HepG2 (cell line): ENCODE results near the gene ERBB3. TPM values are rescaled to one million over a fixed set of nuclear protein-coding genes. Genes with fewer than 3 reads are reported as not detected.
"Not testable (repeated sequence)": the region's sequence is repeated elsewhere in the genome, so short reads cannot be mapped to it uniquely, and the experiment has no call there.

Experiments used
- ATAC-seq: fragments of 200-7000 bp; cut with Tn5 transposase; 3 replicates; pipeline ENCODE4 v1.9.1; 2020; ENCODE audit warnings: mild to moderate bottlenecking, moderate library complexity
- BruUV-seq: library from RNA; stranded (reverse); fragments of 400-500 nt; replicated peaks from 2 replicates; lab custom pipeline; 2021; lab: Mats Ljungman, UMichigan
- CTCF ChIA-PET: fragments of 300-600 bp; formaldehyde crosslinking; extraction: SDS; loops from one replicate; lab custom pipeline; 2021; ENCODE audit warnings: low total read pairs, inconsistent platforms, low intra/inter-chr PET ratio; lab: Yijun Ruan, JAX
- POLR2A ChIA-PET: fragments of 350-600 bp; sonication (Branson Sonifier 250); formaldehyde crosslinking; loops from one replicate; lab custom pipeline; 2020; ENCODE audit warnings: antibody characterized with exemption, inconsistent platforms; lab: Yijun Ruan, JAX
- DNase-seq: peaks from one replicate; pipeline ENCODE4 v3.0.0-alpha.2; 2015; ENCODE audit warnings: low spot score
- FAIRE-seq: peaks from 3 replicates; lab custom pipeline; 2011; peaks lifted over from hg19 to GRCh38; lab: Jason Lieb, UNC
- H2AFZ ChIP-seq: one replicate; pipeline ENCODE4 v1.6.1; 2011; ENCODE audit warnings: low read length, inconsistent platforms
- H3K27ac ChIP-seq: fragments of 300-600 bp; 3 replicates; pipeline ENCODE4 v1.8.0; 2011; ENCODE audit warnings: mixed run types, mild to moderate bottlenecking, mixed read lengths, low read length, inconsistent platforms; ENCODE audit not compliant: insufficient read depth; ENCODE audit errors: extremely low read length
- H3K27me3 ChIP-seq, 2 experiments: fragments of 200-600 bp in 1 of 2; 2 replicates in 1 of 2; 3 replicates in 1 of 2; pipeline versions ENCODE4 v1.6.0 to v1.8.0; 2011; ENCODE audit warnings: low read length in 2 of 2, mild to moderate bottlenecking in 2 of 2, moderate library complexity in 2 of 2, inconsistent platforms in 1 of 2; ENCODE audit not compliant: insufficient read depth in 2 of 2, control insufficient read depth in 1 of 2
- H3K36me3 ChIP-seq, 2 experiments: fragments of 200-600 bp in 1 of 2; replicated peaks in 1 of 2; 2 replicates in 1 of 2; 3 replicates in 1 of 2; pipeline versions ENCODE4 v1.5.1 to v1.8.0; 2011; ENCODE audit warnings: low read length in 2 of 2, inconsistent platforms in 1 of 2; ENCODE audit not compliant: insufficient read depth in 2 of 2, control insufficient read depth in 1 of 2
- H3K4me1 ChIP-seq: 2 replicates; pipeline ENCODE4 v1.5.1; 2012; ENCODE audit warnings: low read length, inconsistent platforms; ENCODE audit not compliant: insufficient read depth
- H3K4me2 ChIP-seq: 2 replicates; pipeline ENCODE4 v1.6.0; 2011; ENCODE audit warnings: low read depth, low read length, inconsistent platforms
- H3K4me3 ChIP-seq, 3 experiments: fragments of 200-600 bp in 1 of 3; sonication (generic), shearing (Covaris generic) in 1 of 3; replicated peaks in 1 of 3; 2 replicates each; pipeline ENCODE4 v1.5.1; 2011 to 2016; ENCODE audit warnings: low read length in 3 of 3, inconsistent platforms in 2 of 3, low read depth in 2 of 3, mild to moderate bottlenecking in 2 of 3, control low read depth in 1 of 3, mixed read lengths in 1 of 3; ENCODE audit not compliant: insufficient read depth in 1 of 3
- H3K79me2 ChIP-seq: one replicate; pipeline ENCODE4 v1.6.1; 2011; ENCODE audit warnings: low read length, inconsistent platforms; ENCODE audit not compliant: insufficient read depth
- H3K9ac ChIP-seq: 2 replicates; pipeline ENCODE4 v1.6.0; 2011; ENCODE audit warnings: mild to moderate bottlenecking, low read depth, low read length, inconsistent platforms; ENCODE audit not compliant: insufficient read depth
- H3K9me3 ChIP-seq: 2 replicates; pipeline ENCODE4 v1.5.1; 2012; ENCODE audit warnings: mild to moderate bottlenecking, low read length
- H4K20me1 ChIP-seq: 2 replicates; pipeline ENCODE4 v1.6.0; 2011; ENCODE audit warnings: inconsistent platforms, mild to moderate bottlenecking, low read length, moderate library complexity; ENCODE audit not compliant: insufficient read depth
- EED ChIP-seq: sonication (generic); formaldehyde crosslinking; IDR thresholded peaks from 2 replicates; pipeline ENCODE4 v1.5.0; 2020; ENCODE audit warnings: mild to moderate bottlenecking, missing genetic modification reagents
- KDM6A ChIP-seq: IDR thresholded peaks from 2 replicates; pipeline ENCODE4 v1.6.1; 2016; ENCODE audit warnings: low read depth
- MBD4 ChIP-seq: IDR thresholded peaks from 2 replicates; pipeline ENCODE4 v1.6.1; 2012; ENCODE audit warnings: low read length, inconsistent platforms, borderline replicate concordance
- MLX ChIP-seq: IDR thresholded peaks from 2 replicates; pipeline ENCODE4 v1.6.1; 2016
- RBAK ChIP-seq: sonication (generic); formaldehyde crosslinking; IDR thresholded peaks from 2 replicates; pipeline ENCODE4 v1.5.1; 2020; ENCODE audit warnings: mild to moderate bottlenecking, missing genetic modification reagents
- REPIN1 ChIP-seq: sonication (generic); formaldehyde crosslinking; IDR thresholded peaks from 2 replicates; pipeline ENCODE4 v1.8.0; 2022; ENCODE audit warnings: missing genetic modification reagents, low read depth, mild to moderate bottlenecking, borderline replicate concordance
- TFAP4 ChIP-seq: sonication (generic); IDR thresholded peaks from 2 replicates; pipeline ENCODE4 v1.6.1; 2016; ENCODE audit warnings: low read depth, borderline replicate concordance
- ZFP37 ChIP-seq: sonication (generic); formaldehyde crosslinking; IDR thresholded peaks from 2 replicates; pipeline ENCODE4 v1.4.0; 2020; ENCODE audit warnings: missing genetic modification reagents, borderline replicate concordance
- ZFX ChIP-seq: sonication (generic); formaldehyde crosslinking; IDR thresholded peaks from 2 replicates; pipeline ENCODE4 v1.4.0; 2020; ENCODE audit warnings: mild to moderate bottlenecking, low read depth, missing genetic modification reagents, moderate library complexity
- ZKSCAN5 ChIP-seq: sonication (generic); formaldehyde crosslinking; IDR thresholded peaks from 2 replicates; pipeline ENCODE4 v1.5.1; 2020; ENCODE audit warnings: mild to moderate bottlenecking, missing genetic modification reagents
- ZNF513 ChIP-seq: sonication (generic); formaldehyde crosslinking; conservative IDR thresholded peaks from 2 replicates; pipeline ENCODE4 v1.5.0; 2020; ENCODE audit warnings: missing genetic modification reagents
- WGBS: methylation state at CpG from one replicate; pipeline ENCODE4 v1.1.6; 2017; ENCODE audit warnings: low lambda C conversion rate; 5-methylcytosine and 5-hydroxymethylcytosine counted together
- in situ Hi-C: cut with HindIII; loops from 2 replicates; pipeline ENCODE4 v1.10.0; 2017; ENCODE audit warnings: low pct_unique_long_range_greater_than_20kb; ENCODE audit not compliant: extremely low pct_ligation_motif_present
- intact Hi-C: fragments of 100-400 bp; cut with micrococcal nuclease; formaldehyde crosslinking; loops from one replicate; pipeline ENCODE4 v1.10.0; 2022; ENCODE audit not compliant: unreplicated experiment
- polyA plus RNA-seq, 8 experiments: library from polyadenylated mRNA; depleted of rRNA in 3 of 8; stranded (reverse) in 7 of 8; unstranded in 1 of 8; fragments of >200 nt; fragmentation: Illumina TruSeq in 4 of 8; extraction: Trizol in 4 of 8; gene quantifications; 2 replicates each; pipeline versions ENCODE4 v1.2.1 to v1.2.3, GENCODE V29; 2011 to 2016; ENCODE audit warnings: low read depth in 4 of 8, missing spikeins in 1 of 8, mixed read lengths in 1 of 8; ENCODE audit not compliant: insufficient read depth in 1 of 8
- total RNA-seq, 5 experiments: library from RNA; depleted of rRNA; stranded (reverse); fragments of >200 nt; fragmentation: Illumina TruSeq; extraction: Trizol; gene quantifications; 2 replicates each; pipeline ENCODE4 v1.2.3, GENCODE V29; 2016; ENCODE audit warnings: low read depth in 1 of 5

Gene ERBB3
- total and polyA plus RNA-seq, 2 of the 13 experiments (the other 11 are each of a cell fraction or from before 2014, with no cell fraction given), result 93.6 to 358 TPM

GRCh38 chr12:56117082-56117706 lies 37.2 kb downstream of the ERBB3 start:
- Histone ChIP-seq H3K9ac (peak overlapping the region; percentile 99), H3K36me3 (peaks cover 5 to 17% of the 10 kb centered on the region in 2 experiments; a peak in 3 of 5 replicates), H3K4me1 (peaks cover 43% of the 10 kb centered on the region), H3K79me2 (peaks cover 15% of the 10 kb centered on the region), H3K4me3 (peak overlapping the region; percentile 69 to 86 (median 71)), H3K27ac (peak overlapping the region; percentile 93), H3K4me2 (peak overlapping the region; percentile 84)
- H3K9me3 ChIP-seq, H2AFZ ChIP-seq, BruUV-seq, DNase-seq, FAIRE-seq, H4K20me1 ChIP-seq, H3K27me3 ChIP-seq, ATAC-seq, in situ Hi-C loops: not testable (repeated sequence)
- POLR2A ChIA-PET, result interaction anchor here (0.6 to 6.2 kb wide), 17 partner anchors 9 to 520 kb away, joined by 3 to 128 read pairs (median 6); partner anchors contain the start of genes CNPY2, ERBB3, ESYT1 and MYL6
- intact Hi-C loops, result loop anchor here (5.0 kb wide), 2 partner anchors 70 to 350 kb away; partner anchors contain the start of gene SPRYD4
- CTCF ChIA-PET, result interaction anchor here (3.2 kb wide), 1 partner anchor 72 kb away, joined by 49 read pairs; the partner anchor contains the start of gene SMARCC2
- WGBS, result 3% methylated on average over 13 of the region's 16 CpGs

GRCh38 chr12:56117778-56118687 lies 38.1 kb downstream of the ERBB3 start, which contains the start of gene ZC3H10:
Gene ZC3H10 (plus strand): TSS chr12:56118266. CDS start chr12:56120563, 2,297 bp downstream.
- POLR2A ChIA-PET, result interaction anchor here (0.6 to 6.2 kb wide), 23 partner anchors 10 to 519 kb away, joined by 3 to 128 read pairs (median 4); partner anchors contain the start of genes CNPY2, COQ10A, CS and ERBB3
- peak within 1 kb of the TSS; percentile 69 to 86 (median 74) for H3K4me3 ChIP-seq
- CTCF ChIA-PET, result interaction anchor here (3.2 kb wide), 1 partner anchor 72 kb away, joined by 49 read pairs; the partner anchor contains the start of gene SMARCC2
- H3K4me1 ChIP-seq, result peaks cover 51% of the 10 kb centered on the region
- no TSS peak for BruUV-seq
- peaks cover 1 to 11% of the 10 kb centered on the region in 2 experiments; a peak in 2 of 5 replicates for H3K36me3 ChIP-seq
- H2AFZ ChIP-seq, result no peak within 1 kb of the TSS
- H3K9me3 ChIP-seq, result no peaks in the 10 kb centered on the region
- peak within 1 kb of the TSS; percentile 99 for H3K9ac ChIP-seq
- in situ Hi-C loops (no loop called here), intact Hi-C loops (loop anchor here (1.0 to 5.0 kb wide), 6 partner anchors 35 to 349 kb away; partner anchors contain the start of genes CS, MYL6B and SPRYD4)
- 5% methylated on average over 23 of the region's 61 CpGs for WGBS
- H4K20me1 ChIP-seq, result no peaks in the 10 kb centered on the region
- H3K79me2 ChIP-seq, result peaks cover 15% of the 10 kb centered on the region
- no peaks in the 10 kb centered on the region; a peak in 1 of 5 replicates for H3K27me3 ChIP-seq
- peak within 1 kb of the TSS; percentile 98 for H3K4me2 ChIP-seq
- DNase-seq, result peak; percentile 98
- H3K27ac ChIP-seq, result peak within 1 kb of the TSS; percentile 93
- peak; percentile 97 for FAIRE-seq
- peak; percentile 84 for ATAC-seq
- TF ChIP-seq ZFX (CRISPR knock-in tag), result peak; percentile 89
- peak; percentile 96 for TF ChIP-seq REPIN1
- peak; percentile 73; the same call in 1 of the 2 replicates for TF ChIP-seq MLX
- no peak; the same call in 1 of the 2 replicates for TF ChIP-seq ZKSCAN5 (CRISPR knock-in tag)
- TF ChIP-seq TFAP4, result peak; percentile 40; the same call in 1 of the 2 replicates
- TF ChIP-seq KDM6A (CRISPR knock-in tag), result no peak
- TF ChIP-seq ZFP37, result no peak
- no peak for TF ChIP-seq MBD4
- no peak for TF ChIP-seq ZNF513 (CRISPR knock-in tag)
- 0 out of 2 replicates have a peak, but pooled peaks have one; percentile 60 for TF ChIP-seq RBAK (CRISPR knock-in tag)
- TF ChIP-seq EED (CRISPR knock-in tag), result no peak; the same call in 1 of the 2 replicates
